ENCODE data around the gene SNX32. TPM values are rescaled to one million over a fixed set of nuclear protein-coding genes. Genes with fewer than 3 reads are reported as not detected.
A peak's percentile ranks its signal among the peaks of the same experiment; 100 is the strongest.

The SNX32 gene
- total and polyA plus RNA-seq, 8 donors: 0.12 to 0.75 (median 0.29) TPM; not detected in 2

DNA sequence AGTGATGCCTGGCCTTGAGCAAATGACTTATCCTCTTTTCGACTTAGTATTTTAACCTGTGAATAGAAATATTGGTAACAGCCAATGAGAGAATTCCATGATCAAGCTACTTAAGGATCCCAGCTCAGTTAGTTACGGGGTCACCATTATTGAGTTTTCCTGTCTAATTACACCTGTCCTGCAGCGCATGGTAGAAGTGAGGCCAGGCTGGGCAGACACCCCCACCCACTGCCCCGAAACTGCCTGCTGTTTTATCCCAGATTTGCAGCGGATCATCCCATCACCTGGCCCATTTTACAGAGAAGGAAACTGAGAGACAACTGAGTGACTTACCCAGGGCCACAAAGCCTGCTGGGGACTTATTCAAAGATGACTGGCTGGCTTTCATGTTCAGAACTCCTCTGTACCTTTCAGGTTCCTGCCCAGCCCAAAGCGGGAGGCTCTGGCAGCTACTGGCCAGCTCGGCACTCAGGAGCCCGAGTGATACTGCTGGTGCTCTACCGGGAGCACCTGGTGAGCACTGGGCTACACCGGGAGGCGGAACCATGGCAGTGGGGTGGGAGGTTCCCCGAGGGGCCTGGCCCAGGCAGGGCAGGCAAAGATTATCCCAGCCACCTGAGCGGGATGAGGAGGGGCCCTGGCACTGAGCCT lies 27.9 kb downstream of the SNX32 start:
- Histone ChIP-seq H3K27ac (no peak overlapping the region), H3K27me3 (no peaks in the 10 kb centered on the region), H3K4me1 (peaks cover 0 to 13% (median 10%) of the 10 kb centered on the region in 3 donors), H3K4me3 (peak overlapping the region; percentile 95 to 100 (median 98)), H3K36me3 (peaks cover 0 to 27% (median 13%) of the 10 kb centered on the region in 3 donors), H3K9me3 (no peaks in the 10 kb centered on the region)
- DNase-seq (peak in 3 of 6 donors; percentile 28 to 71 (median 49)), ATAC-seq (no peak), FAIRE-seq (no peak)
- intact Hi-C loops (cut with DNase I): no loop called here
- TF ChIP-seq, protein P1, sequence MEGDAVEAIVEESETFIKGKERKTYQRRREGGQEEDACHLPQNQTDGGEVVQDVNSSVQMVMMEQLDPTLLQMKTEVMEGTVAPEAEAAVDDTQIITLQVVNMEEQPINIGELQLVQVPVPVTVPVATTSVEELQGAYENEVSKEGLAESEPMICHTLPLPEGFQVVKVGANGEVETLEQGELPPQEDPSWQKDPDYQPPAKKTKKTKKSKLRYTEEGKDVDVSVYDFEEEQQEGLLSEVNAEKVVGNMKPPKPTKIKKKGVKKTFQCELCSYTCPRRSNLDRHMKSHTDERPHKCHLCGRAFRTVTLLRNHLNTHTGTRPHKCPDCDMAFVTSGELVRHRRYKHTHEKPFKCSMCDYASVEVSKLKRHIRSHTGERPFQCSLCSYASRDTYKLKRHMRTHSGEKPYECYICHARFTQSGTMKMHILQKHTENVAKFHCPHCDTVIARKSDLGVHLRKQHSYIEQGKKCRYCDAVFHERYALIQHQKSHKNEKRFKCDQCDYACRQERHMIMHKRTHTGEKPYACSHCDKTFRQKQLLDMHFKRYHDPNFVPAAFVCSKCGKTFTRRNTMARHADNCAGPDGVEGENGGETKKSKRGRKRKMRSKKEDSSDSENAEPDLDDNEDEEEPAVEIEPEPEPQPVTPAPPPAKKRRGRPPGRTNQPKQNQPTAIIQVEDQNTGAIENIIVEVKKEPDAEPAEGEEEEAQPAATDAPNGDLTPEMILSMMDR (IDR thresholded peaks at IDR 0.05): no peak
- WGBS, 2 donors: 78 to 81% methylated on average over 13 of the region's 13 CpGs

DNA sequence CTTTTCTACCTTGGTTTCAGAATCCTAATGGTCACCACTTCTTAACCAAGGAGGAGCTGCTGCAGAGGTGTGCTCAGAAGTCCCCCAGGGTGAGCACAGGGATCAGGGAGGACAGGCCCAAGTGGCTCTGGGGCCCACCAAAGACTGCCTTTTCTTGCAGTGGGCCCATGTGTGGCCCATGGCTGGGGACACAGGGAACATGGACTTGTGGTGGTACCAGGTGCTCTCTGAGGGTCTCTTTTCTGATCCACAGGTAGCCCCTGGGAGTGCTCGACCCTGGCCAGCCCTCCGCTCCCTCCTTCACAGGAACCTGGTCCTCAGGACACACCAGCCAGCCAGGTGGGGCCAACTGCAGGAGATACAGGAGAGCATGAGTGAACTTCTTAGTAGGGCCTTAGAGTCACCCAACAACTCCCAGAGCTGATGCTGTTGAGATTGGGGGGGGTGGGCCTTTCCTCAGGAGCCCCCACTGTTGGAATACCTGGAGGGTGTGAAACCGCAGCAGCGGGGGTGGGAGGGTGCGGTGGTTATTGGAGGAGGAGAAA lies 28.5 kb downstream of the SNX32 start:
- no peak overlapping the region for H3K27ac ChIP-seq
- peaks cover 0 to 13% (median 10%) of the 10 kb centered on the region in 3 donors for H3K4me1 ChIP-seq
- DNase-seq (peak in 3 of 6 donors; percentile 15 to 65 (median 22)), ATAC-seq (no peak), FAIRE-seq (no peak)
- intact Hi-C loops (cut with DNase I): no loop called here
- WGBS, 2 donors: 77 to 93% methylated on average over 4 to 5 of the region's 5 CpGs
- TF ChIP-seq, protein P1 (IDR thresholded peaks at IDR 0.05): no peak
- no peaks in the 10 kb centered on the region for H3K27me3 ChIP-seq
- peaks cover 0 to 27% (median 13%) of the 10 kb centered on the region in 3 donors for H3K36me3 ChIP-seq
- H3K4me3 ChIP-seq: no peak overlapping the region
- no peaks in the 10 kb centered on the region for H3K9me3 ChIP-seq

DNA sequence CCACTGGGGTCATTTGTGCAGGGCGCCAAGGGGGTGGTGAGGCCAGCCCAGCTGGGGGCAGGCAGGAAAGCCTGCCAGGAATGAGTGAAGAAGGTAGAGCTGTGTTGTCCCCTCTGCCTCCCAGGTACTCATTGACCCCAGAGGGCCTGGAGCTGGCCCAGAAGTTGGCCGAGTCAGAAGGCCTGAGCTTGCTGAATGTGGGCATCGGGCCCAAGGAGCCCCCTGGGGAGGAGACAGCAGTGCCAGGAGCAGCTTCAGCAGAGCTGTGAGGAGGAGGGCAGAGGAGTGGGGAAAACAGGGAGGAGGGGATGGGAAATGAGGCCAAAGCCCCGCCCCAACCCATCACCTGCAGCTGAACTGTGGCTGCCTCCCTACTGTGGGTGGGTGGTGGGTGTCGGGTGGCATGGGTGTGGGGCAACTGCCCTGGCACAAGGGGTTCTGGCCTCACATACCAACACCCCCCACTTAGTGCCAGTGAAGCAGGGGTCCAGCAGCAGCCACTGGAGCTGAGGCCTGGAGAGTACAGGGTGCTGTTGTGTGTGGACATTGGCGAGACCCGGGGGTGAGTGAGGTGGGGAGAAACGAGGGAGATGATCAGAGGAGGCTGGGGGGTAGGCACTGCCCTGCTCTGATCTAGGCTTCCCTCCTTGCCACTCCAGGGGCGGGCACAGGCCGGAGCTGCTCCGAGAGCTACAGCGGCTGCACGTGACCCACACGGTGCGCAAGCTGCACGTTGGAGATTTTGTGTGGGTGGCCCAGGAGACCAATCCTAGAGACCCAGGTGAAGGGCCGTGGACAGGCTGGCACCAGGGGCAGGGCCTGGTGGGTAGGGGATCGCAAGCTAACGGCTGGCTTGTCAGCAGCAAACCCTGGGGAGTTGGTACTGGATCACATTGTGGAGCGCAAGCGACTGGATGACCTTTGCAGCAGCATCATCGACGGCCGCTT lies 29.5 kb downstream of the SNX32 start:
- ATAC-seq (no peak), DNase-seq (peak in 3 of 6 donors; percentile 20 to 72 (median 28)), FAIRE-seq (no peak)
- no peaks in the 10 kb centered on the region for H3K27me3 ChIP-seq
- H3K27ac ChIP-seq: no peak overlapping the region
- WGBS, 2 donors: 90 to 93% methylated on average over 22 to 24 of the region's 24 CpGs
- H3K36me3 ChIP-seq: peaks cover 0 to 27% (median 13%) of the 10 kb centered on the region in 3 donors
- intact Hi-C loops (cut with DNase I): no loop called here
- no peak overlapping the region for H3K4me3 ChIP-seq
- peaks cover 0 to 13% (median 10%) of the 10 kb centered on the region in 3 donors for H3K4me1 ChIP-seq
- TF ChIP-seq, protein P1 (IDR thresholded peaks at IDR 0.05): no peak
- H3K9me3 ChIP-seq: no peaks in the 10 kb centered on the region

DNA sequence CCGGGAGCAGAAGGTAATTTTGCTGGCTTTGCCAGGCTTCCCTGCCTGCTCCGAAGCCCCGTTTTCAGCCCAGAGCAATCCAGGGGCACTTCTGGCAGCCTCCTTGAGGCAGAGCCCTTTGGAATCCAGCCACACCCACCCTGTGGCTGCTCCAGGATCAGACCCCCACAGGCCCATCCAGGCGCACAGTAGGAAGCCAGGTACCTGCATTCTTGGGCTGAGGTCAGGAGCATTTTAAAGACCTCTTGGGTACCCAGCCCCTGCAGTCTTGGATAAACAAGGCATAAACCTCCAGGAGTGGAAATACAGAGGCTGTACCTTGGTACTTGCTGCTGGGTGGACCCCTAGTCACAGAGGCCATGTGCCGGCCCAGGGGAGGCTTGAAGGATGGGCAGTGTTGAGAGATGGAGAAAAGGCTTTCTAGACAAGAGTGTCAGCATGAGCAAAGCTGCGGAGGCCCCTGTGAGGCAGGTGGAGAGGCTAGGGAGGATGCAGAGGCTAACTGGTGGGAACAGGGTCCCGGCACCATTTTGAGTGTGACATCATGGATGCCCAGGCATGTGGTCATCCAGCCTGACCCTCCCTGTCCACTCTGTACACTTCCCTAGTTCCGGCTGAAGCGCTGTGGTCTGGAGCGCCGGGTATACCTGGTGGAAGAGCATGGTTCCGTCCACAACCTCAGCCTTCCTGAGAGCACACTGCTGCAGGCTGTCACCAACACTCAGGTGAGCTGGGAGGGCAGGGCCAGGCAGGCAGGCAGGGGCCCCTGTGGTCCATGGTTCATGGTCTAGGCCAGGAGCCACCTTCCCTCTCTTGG lies 30.3 kb downstream of the SNX32 start:
- ATAC-seq (no peak), DNase-seq (peak in 2 of 6 donors; percentile 18 to 19), FAIRE-seq (no peak)
- Histone ChIP-seq H3K9me3 (no peaks in the 10 kb centered on the region), H3K4me3 (no peak overlapping the region), H3K4me1 (peaks cover 0 to 13% (median 4%) of the 10 kb centered on the region in 3 donors), H3K27ac (no peak overlapping the region), H3K27me3 (no peaks in the 10 kb centered on the region), H3K36me3 (peaks cover 0 to 27% (median 13%) of the 10 kb centered on the region in 3 donors)
- 84 to 85% methylated on average over 11 to 12 of the region's 12 CpGs for WGBS, 2 donors
- intact Hi-C loops (cut with DNase I): no loop called here
- TF ChIP-seq, protein P1 (IDR thresholded peaks at IDR 0.05): no peak
